ENCODE results near the gene GPR137.
A peak's percentile ranks its signal among the peaks of the same experiment; 100 is the strongest.

The GPR137 gene

GRCh38 chr11:64287676-64288352 is 2.2 kb downstream of the GPR137 start:
- no peak for DNase-seq

- DNase-seq = no peak
Observed at GRCh38 chr11:64288353-64288750, 2.7 kb downstream of the GPR137 start.

- no peak for DNase-seq
Observed at GRCh38 chr11:64289002-64289564, 3.4 kb downstream of the GPR137 start.

GRCh38 chr11:64290352-64291261 is 5.0 kb downstream of the GPR137 start:
- DNase-seq = no peak

GRCh38 chr11:64291262-64291751 is 5.7 kb downstream of the GPR137 start, which contains the start of gene KCNK4:
Gene KCNK4 (plus strand): TSS chr11:64291302. CDS start chr11:64293019, 1,717 bp downstream.
- no peak for DNase-seq

- no peak for DNase-seq
Observed at GRCh38 chr11:64291752-64292459, 6.3 kb downstream of the GPR137 start.

GRCh38 chr11:64292460-64293254 is 7.0 kb downstream of the GPR137 start:
- DNase-seq = no peak

GRCh38 chr11:64294774-64295173 is 9.1 kb downstream of the GPR137 start:
- no peak for DNase-seq

- no peak for DNase-seq
Observed at GRCh38 chr11:64295760-64296159, 10.1 kb downstream of the GPR137 start.

- DNase-seq = no peak
Observed at GRCh38 chr11:64296236-64296635, 10.6 kb downstream of the GPR137 start.

- DNase-seq = no peak
Observed at GRCh38 chr11:64296830-64297698, 11.4 kb downstream of the GPR137 start.

GRCh38 chr11:64297699-64298358 is 12.2 kb downstream of the GPR137 start:
- no peak for DNase-seq

GRCh38 chr11:64298966-64299846 is 13.6 kb downstream of the GPR137 start:
- DNase-seq = no peak

GRCh38 chr11:64299847-64300648 is 14.4 kb downstream of the GPR137 start, which contains the start of gene CATSPERZ:
Gene CATSPERZ (plus strand): TSS chr11:64300358. CDS start chr11:64300411, 53 bp downstream.
- no peak for DNase-seq

- DNase-seq = no peak
Observed at GRCh38 chr11:64303109-64304031, 17.7 kb downstream of the GPR137 start.

GRCh38 chr11:64304032-64304315 is 18.3 kb downstream of the GPR137 start:
- DNase-seq = no peak

GRCh38 chr11:64304316-64305072 is 18.8 kb downstream of the GPR137 start:
- DNase-seq = peak; percentile 92

Measured in CD4-positive, alpha-beta T cell treated with Interleukin-4 for 1 hour (primary cell).